B cell (primary cell): ENCODE data around the gene GUSB. TPM values are rescaled to one million over a fixed set of nuclear protein-coding genes. Genes with fewer than 3 reads are reported as not detected.
"Not testable (repeated sequence)": the region's sequence is repeated elsewhere in the genome, so short reads cannot be mapped to it uniquely, and the experiment has no call there.

Experiments
- ATAC-seq: fragments of 200-7000 bp; cut with Tn5 transposase; one replicate; pipeline ENCODE4 v1.10.0; 2021; ENCODE audit warnings: low read depth, mild to moderate bottlenecking, moderate number of reproducible peaks, moderate library complexity
- CTCF ChIA-PET: fragments of 350-600 bp; sonication (Branson Sonifier 250); formaldehyde crosslinking; loops from one replicate; lab custom pipeline; 2021; ENCODE audit warnings: antibody characterized with exemption, inconsistent platforms; lab: Charles Lee
- POLR2A ChIA-PET: fragments of 350-600 bp; sonication (Branson Sonifier 250); formaldehyde crosslinking; loops from one replicate; lab custom pipeline; 2021; ENCODE audit warnings: antibody characterized with exemption; lab: Charles Lee
- DNase-seq: peaks from one replicate; pipeline ENCODE4 v3.0.0; 2013
- H2AFZ ChIP-seq: 2 replicates; pipeline ENCODE4 v1.6.1; 2012; ENCODE audit warnings: mild to moderate bottlenecking, low read depth, low read length; ENCODE audit not compliant: insufficient read depth, poor library complexity, severe bottlenecking
- H3K27ac ChIP-seq, 2 donors: 1 replicate in 1 of 2; 2 replicates in 1 of 2; pipeline ENCODE4 v1.5.1; 2012 to 2013; ENCODE audit warnings: low read length in 2 of 2, mild to moderate bottlenecking in 2 of 2, moderate library complexity in 1 of 2
- H3K27me3 ChIP-seq, 4 experiments: fragments of 200-600 bp in 1 of 4; sonication (generic) in 1 of 4; replicated peaks in 1 of 4; 1 replicate in 2 of 4; 2 replicates in 2 of 4; pipeline versions ENCODE4 v1.6.1 to v1.7.0; 2013 to 2016; ENCODE audit warnings: low read length in 3 of 4, mild to moderate bottlenecking in 2 of 4, mixed read lengths in 1 of 4, moderate library complexity in 1 of 4; ENCODE audit not compliant: insufficient read depth in 4 of 4, control insufficient read depth in 3 of 4; ENCODE audit errors: control extremely low read depth in 1 of 4
- H3K36me3 ChIP-seq, 2 experiments: replicated peaks in 1 of 2; 1 replicate in 1 of 2; 2 replicates in 1 of 2; pipeline versions ENCODE4 v1.6.1 to v1.7.1; 2013; ENCODE audit warnings: low read length in 1 of 2; ENCODE audit not compliant: insufficient read depth in 2 of 2, control insufficient read depth in 1 of 2; ENCODE audit errors: control extremely low read depth in 1 of 2, extremely low read depth in 1 of 2
- H3K4me1 ChIP-seq, 2 donors: fragments of 200-600 bp in 1 of 2; sonication (generic) in 1 of 2; 1 replicate in 1 of 2; 2 replicates in 1 of 2; pipeline versions ENCODE4 v1.5.1 to v1.6.1; 2013 to 2017; ENCODE audit warnings: low read length in 2 of 2; ENCODE audit not compliant: control insufficient read depth in 2 of 2, insufficient read depth in 2 of 2
- H3K4me2 ChIP-seq: replicated peaks from 2 replicates; pipeline ENCODE3; 2012; ENCODE audit warnings: mild to moderate bottlenecking, low read depth, low read length; ENCODE audit not compliant: poor library complexity, severe bottlenecking
- H3K4me3 ChIP-seq, 5 experiments: fragments of 200-600 bp in 1 of 5; sonication (generic) in 1 of 5; 1 replicate in 3 of 5; 2 replicates in 2 of 5; pipeline versions ENCODE4 v1.5.1 to v1.7.0; 2011 to 2016; ENCODE audit warnings: low read length in 4 of 5, mild to moderate bottlenecking in 4 of 5, low read depth in 2 of 5, control low read depth in 1 of 5, moderate library complexity in 1 of 5; ENCODE audit not compliant: insufficient read depth in 1 of 5; ENCODE audit errors: control extremely low read depth in 1 of 5, extremely low read depth in 1 of 5
- H3K79me2 ChIP-seq: fragments of 200-600 bp; sonication (generic); one replicate; pipeline ENCODE4 v1.6.0; 2016; ENCODE audit warnings: low read length; ENCODE audit not compliant: control insufficient read depth, insufficient read depth
- H3K9ac ChIP-seq: fragments of 200-600 bp; sonication (generic); 2 replicates; pipeline ENCODE4 v1.6.1; 2017; ENCODE audit warnings: mild to moderate bottlenecking, low read length, moderate library complexity
- H3K9me3 ChIP-seq, 3 donors: one replicate each; pipeline versions ENCODE4 v1.6.1 to v1.7.1; 2013; ENCODE audit warnings: low read length in 2 of 3; ENCODE audit not compliant: control insufficient read depth in 2 of 3, insufficient read depth in 1 of 3; ENCODE audit errors: control extremely low read depth in 1 of 3
- H4K20me1 ChIP-seq: 2 replicates; pipeline ENCODE4 v1.6.0; 2012; ENCODE audit warnings: mild to moderate bottlenecking, low read length; ENCODE audit not compliant: insufficient read depth, control insufficient read depth, poor library complexity, severe bottlenecking
- H3K27ac Mint-ChIP-seq: one replicate; pipeline ENCODE4 v1.8.0; 2021; ENCODE audit warnings: mixed read lengths
- H3K27me3 Mint-ChIP-seq: one replicate; pipeline ENCODE4 v1.8.0; 2021; ENCODE audit warnings: mixed read lengths
- H3K4me1 Mint-ChIP-seq: one replicate; pipeline ENCODE4 v1.8.0; 2021; ENCODE audit warnings: mixed read lengths
- H3K4me3 Mint-ChIP-seq: one replicate; pipeline ENCODE4 v1.8.0; 2021; ENCODE audit warnings: mixed read lengths
- H3K9me3 Mint-ChIP-seq: one replicate; pipeline ENCODE4 v1.8.0; 2022; ENCODE audit warnings: mixed read lengths; ENCODE audit not compliant: insufficient read depth
- EZH2 ChIP-seq: IDR thresholded peaks from 2 replicates; pipeline ENCODE4 v1.6.1; 2012; ENCODE audit warnings: borderline replicate concordance, low read depth, mild to moderate bottlenecking, moderate library complexity, low read length; ENCODE audit not compliant: insufficient read depth, poor library complexity, severe bottlenecking
- WGBS: methylation state at CpG from one replicate; pipeline ENCODE4 v1.1.5; 2013; ENCODE audit warnings: missing lambda C conversion rate; ENCODE audit not compliant: insufficient coverage; 5-methylcytosine and 5-hydroxymethylcytosine counted together
- intact Hi-C: fragments of 100-400 bp; cut with micrococcal nuclease; formaldehyde crosslinking; loops from one replicate; pipeline ENCODE4 v1.10.0; 2022
- polyA plus RNA-seq: library from polyadenylated mRNA; depleted of rRNA; stranded (reverse); fragments of >200 nt; gene quantifications from 2 replicates; pipeline ENCODE4 v1.2.3, GENCODE V29; 2012
- total RNA-seq, 2 donors: library from RNA; stranded (reverse); fragments of 120-200 nt in 1 of 2; gene quantifications; 1 replicate in 1 of 2; 2 replicates in 1 of 2; pipeline versions ENCODE4 v1.2.3 to v1.2.4, GENCODE V29; 2013 to 2022
- TF ChIP-seq, protein P1 (sequence below): fragments of 200-600 bp; IDR thresholded peaks from one replicate; pipeline ENCODE4 v1.8.0; 2022; ENCODE audit warnings: antibody characterized with exemption, mild to moderate bottlenecking

Gene GUSB
- total and polyA plus RNA-seq, 2 donors (not counting 1 experiment from before 2014, with no cell fraction given), result 65.4 to 79.5 TPM

DNA sequence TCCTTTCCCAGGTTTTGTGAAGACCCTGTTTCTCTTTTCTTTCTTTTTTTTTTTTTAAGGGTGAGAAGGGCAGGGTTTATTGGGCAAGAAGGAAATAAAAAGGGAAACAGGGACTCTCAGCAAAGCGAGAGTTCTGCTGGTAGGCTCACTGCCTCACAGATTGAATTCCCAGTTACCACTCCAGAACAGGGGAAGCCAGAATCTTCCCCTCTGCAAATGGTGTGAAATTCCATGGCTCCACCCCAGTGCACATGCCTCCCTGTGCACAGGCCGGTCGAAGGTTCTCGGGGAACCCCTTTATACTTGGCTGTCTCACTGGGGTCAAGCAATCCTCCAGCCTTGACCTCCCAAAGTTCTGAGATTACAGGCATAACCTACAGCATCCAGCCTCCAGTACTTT, 10.5 kb upstream of the GUSB start:
- Histone ChIP-seq H3K9ac (no peak overlapping the region), H2AFZ (no peak overlapping the region), H4K20me1 (no peaks in the 10 kb centered on the region), H3K79me2 (no peaks in the 10 kb centered on the region), H3K4me1 (no peaks in the 10 kb centered on the region), H3K4me2 (no peak overlapping the region), H3K36me3 (no peaks in the 10 kb centered on the region), H3K4me3 (no peak overlapping the region), H3K27ac (no peak overlapping the region), H3K9me3 (no peaks in the 10 kb centered on the region), H3K27me3 (no peaks in the 10 kb centered on the region)
- WGBS, result no CpG with 5 or more reads among the region's 4 CpGs
- H3K4me1 Mint-ChIP-seq, result no peaks in the 10 kb centered on the region
- ChIA-PET POLR2A (no interaction called here), CTCF (no interaction called here)
- H3K4me3 Mint-ChIP-seq, result no peak overlapping the region
- H3K27ac Mint-ChIP-seq, result no peak overlapping the region
- intact Hi-C loops, result no loop called here
- ATAC-seq (no peak), DNase-seq (no peak)
- H3K27me3 Mint-ChIP-seq, result peaks cover 3% of the 10 kb centered on the region
- TF ChIP-seq, protein P1, sequence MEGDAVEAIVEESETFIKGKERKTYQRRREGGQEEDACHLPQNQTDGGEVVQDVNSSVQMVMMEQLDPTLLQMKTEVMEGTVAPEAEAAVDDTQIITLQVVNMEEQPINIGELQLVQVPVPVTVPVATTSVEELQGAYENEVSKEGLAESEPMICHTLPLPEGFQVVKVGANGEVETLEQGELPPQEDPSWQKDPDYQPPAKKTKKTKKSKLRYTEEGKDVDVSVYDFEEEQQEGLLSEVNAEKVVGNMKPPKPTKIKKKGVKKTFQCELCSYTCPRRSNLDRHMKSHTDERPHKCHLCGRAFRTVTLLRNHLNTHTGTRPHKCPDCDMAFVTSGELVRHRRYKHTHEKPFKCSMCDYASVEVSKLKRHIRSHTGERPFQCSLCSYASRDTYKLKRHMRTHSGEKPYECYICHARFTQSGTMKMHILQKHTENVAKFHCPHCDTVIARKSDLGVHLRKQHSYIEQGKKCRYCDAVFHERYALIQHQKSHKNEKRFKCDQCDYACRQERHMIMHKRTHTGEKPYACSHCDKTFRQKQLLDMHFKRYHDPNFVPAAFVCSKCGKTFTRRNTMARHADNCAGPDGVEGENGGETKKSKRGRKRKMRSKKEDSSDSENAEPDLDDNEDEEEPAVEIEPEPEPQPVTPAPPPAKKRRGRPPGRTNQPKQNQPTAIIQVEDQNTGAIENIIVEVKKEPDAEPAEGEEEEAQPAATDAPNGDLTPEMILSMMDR, result no peak
- TF ChIP-seq EZH2, result no peak
- H3K9me3 Mint-ChIP-seq, result no peaks in the 10 kb centered on the region

DNA sequence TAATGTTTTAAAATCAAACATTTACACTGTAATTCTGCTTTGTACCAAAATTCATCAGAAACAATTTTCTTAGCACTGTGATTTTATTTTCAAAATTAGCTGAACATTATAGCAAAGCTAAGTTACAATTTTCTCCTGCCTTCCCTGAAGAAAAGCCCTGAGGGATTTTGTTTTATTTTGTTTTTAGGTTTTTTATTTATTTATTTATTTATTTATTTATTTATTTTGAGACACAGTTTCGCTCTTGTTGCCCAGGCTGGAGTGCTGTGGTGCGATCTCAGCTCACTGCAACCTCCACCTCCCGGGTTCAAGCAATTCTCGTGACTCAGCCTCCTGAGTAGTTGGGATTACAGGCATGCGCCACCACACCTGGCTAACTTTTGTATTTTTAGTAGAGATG, 9.8 kb upstream of the GUSB start:
- 100% methylated on average over 1 of the region's 5 CpGs for WGBS
- H3K27me3 Mint-ChIP-seq, result not testable (repeated sequence)

More for the DNA sequence above, 9.8 kb upstream of the GUSB start:
- H3K4me3 Mint-ChIP-seq, POLR2A ChIA-PET, H2AFZ ChIP-seq, H3K36me3 ChIP-seq, H3K9me3 Mint-ChIP-seq, H3K27ac ChIP-seq, intact Hi-C loops, H3K4me3 ChIP-seq, H3K79me2 ChIP-seq, DNase-seq, H3K4me1 ChIP-seq, H3K4me2 ChIP-seq, H4K20me1 ChIP-seq, CTCF ChIA-PET, H3K9ac ChIP-seq, ATAC-seq, H3K27me3 ChIP-seq, H3K9me3 ChIP-seq, H3K4me1 Mint-ChIP-seq, H3K27ac Mint-ChIP-seq: not testable (repeated sequence)
